GM19397 (cell line): ENCODE data around the gene TOM1L2.
A peak's percentile ranks its signal among the peaks of the same experiment; 100 is the strongest.
"Not testable (repeated sequence)": the region's sequence is repeated elsewhere in the genome, so short reads cannot be mapped to it uniquely, and the experiment has no call there.

ENCODE experiments used
- ATAC-seq: cut with Tn5 transposase; IDR thresholded peaks from one replicate; pipeline ENCODE4 v1.9.1; 2021; ENCODE audit warnings: mild to moderate bottlenecking, moderate library complexity; ENCODE audit not compliant: unreplicated experiment

Gene TOM1L2

DNA sequence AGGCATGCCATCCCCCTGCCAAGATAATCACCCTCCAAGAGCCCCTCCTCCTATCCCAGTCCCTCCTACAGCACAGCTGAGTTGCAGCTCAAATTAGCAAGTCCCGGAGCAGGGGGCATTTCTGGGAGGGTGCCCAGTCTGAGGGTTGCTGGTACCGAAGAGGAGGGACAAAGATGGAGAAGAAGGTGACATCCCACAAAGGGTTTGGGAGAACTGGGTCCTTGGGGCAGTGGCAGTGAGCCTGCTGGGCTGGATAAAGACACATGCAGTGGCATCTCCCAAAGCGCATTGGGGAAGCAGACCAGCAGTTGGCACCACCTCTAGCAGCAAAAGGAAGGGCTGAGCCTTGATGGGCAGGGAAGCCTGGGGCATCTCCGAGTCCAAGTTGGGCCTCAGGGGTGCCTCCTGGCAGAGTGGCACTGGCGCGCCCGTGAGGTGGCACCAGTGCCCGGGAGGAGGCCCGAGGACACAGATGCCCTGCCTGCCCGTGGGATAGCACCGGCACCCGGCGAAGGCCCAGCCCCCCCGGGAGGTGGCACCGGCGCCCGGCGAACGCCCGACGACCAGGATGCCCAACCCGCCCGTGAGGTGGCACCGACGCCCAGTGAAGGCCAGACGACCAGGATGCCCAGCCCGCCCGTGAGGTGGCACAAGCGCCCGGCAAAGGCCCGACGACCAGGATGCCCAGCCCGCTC lies 622 bp downstream of the TOM1L2 start:
- ATAC-seq = no peak

DNA sequence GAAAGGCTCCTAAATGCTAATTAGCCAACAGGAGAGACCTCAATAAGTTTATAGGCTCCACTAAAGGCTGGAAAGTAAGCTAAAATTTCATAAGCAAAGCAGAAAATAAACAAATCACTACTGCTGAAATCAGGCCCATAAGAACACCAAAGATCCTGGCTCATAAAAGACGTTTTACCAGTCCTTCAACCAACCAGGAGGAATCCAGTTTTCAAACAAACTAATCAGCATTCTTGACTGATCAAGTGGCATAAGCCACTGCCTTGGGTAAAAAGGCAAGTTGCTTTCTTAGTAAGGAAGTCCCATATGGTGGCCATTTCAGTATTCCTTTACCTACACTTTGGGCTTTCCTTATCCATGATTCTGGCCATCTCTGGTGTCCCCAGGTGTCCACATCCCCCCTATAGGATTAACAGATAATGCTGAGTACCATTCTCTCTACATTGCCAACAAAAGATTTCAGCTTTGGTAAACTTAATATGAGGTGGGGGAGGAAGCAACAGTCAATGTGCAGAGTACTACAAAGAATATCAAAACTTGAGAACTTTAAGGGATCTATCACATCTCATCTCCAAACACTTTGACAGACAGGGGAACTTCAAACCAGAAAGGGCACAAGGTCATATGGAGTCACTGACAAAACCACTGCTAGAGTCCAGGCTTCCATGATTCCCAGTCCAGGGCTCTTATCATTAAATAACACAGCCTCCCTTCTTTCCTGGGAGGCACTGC lies 1.3 kb downstream of the TOM1L2 start:
- no peak for ATAC-seq

DNA sequence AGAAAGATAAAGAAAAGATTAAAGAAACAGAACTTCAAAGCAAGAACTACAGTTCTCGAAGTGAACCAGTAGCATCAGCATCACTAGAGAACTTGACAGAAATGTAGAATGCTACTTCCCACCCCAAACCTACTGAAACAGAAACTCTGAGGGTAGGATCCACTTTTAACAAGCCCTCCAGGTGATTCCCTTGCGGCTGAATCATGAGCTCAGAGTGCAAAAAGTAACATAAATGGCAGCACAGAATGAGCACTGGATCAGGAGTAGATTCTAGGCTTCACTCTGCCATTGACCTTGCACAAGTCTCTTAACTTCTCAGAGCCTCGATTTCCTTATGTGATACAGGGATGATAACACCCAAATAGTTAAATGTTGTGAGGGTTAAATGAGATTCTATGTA lies 5.8 kb downstream of the TOM1L2 start:
- no peak for ATAC-seq

DNA sequence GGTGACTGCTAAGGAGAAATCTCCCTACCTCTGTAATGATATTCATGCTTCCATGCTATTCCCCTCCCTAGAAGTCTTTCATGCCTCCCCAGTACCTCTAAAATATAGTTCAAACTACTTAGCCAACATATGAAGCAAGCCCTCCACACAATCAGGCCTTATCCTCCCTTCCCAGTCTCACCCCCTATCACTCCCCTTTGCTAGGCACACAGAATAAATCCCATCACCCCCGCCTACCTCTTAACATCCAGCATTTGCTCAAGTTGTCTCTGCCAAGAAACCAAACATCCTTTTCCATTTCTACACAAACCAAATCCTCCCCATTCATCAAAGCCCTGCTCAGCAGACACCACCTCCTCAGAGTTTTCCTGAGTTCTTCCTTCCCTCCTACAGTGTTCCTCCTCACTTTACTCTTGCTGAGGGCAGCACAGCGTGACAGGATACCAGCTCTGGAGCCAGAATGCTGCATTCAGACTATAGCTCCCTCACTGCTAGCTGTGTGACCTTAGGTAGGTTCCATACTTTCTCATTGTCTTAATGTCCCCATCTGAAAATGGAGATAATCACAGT lies 7.0 kb downstream of the TOM1L2 start:
- ATAC-seq = no peak

DNA sequence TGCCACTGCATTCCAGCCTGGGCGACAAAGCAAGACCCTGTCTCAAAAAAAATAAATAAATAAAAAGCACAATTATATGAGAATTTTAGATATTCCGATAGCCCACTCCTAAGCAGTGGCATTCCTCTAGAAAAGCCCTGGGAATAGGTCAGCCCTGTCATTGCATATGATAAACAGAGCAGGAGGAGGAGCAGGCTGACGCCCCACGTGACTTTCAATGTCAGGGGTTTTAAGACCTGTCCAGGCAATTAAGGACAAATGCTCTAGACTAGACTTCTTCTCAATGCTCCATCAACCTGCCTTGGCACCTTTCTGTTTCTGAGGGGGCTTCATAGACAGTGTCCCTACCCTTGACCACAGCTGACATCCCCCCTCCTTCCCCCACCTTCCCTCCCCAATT lies 7.5 kb downstream of the TOM1L2 start:
- ATAC-seq = no peak

DNA sequence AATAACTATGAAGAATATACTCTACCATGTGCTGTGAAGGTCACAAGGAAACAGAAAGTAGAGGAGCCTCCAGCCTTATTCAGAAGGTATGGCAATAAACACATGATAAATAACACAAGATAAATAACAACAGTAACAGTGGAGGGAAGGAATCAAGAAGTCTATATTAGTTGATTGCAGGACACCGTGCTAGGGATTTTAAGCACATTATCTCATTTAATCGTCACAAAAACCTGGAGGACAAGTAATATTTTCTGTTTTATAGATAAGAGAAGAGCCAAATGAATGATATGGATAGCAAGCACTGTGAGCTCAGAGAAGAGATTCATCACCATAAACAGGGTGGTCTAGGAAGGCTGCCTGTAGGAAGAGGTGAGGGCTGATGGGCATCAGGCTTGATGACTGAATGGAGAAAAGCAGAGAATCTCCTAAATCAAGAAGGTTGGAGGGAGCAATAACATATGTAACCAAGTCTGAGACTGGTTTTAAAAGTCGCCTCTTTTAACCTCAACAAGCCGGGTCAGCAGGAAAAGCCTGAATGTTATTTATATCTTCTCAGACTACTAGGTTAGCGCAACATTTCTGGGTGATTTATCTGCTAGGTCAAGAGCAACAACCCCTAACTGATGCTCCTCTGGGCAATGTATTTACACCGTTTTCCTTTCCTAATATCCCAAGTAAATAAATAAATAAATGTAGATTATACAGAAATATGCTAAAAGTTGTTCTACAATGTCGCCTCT lies 8.3 kb downstream of the TOM1L2 start:
- no peak for ATAC-seq

DNA sequence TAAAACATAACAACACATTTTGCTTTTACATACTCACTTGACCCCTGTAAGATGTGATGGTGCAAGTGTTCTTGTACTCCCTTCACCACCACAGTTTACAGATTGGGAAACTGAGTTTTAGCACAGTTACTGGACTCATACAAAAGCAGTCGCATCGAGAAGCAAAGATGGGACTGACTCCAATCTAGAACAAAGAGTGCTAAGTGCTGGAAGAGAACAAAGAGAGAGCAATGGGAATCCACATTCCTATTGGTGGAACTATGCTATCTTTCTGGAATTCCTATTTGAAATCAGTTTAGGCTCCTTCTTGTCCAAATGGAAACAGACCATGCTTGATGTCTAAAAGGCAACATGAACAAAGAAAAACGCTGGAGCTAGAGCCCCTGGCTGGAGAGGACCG lies 9.1 kb downstream of the TOM1L2 start:
- ATAC-seq = no peak

DNA sequence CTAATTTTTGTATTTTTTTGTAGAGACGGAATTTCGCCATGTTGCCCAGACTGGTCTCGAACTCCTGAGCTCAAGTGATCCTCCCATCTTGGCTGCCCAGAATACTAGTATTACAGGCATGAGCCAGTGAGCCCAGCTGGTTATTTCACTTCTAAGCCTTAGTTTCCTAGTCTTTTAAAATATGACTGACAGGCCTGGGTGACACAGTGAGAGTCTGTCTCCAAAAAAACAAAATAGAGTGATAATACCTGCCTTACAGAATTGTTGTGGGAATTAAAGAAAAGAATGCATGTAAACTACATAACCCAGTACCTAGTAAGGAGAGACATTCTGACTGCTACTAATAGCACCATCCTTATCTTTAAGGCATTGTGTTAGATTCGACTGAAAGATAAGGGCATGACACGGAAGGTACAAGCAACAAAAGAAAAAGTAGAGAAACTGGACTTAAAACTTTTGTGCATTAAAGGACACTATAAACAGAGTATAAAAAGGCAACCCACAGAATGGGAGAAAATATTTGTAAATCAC lies 11.6 kb downstream of the TOM1L2 start:
- ATAC-seq = no peak

DNA sequence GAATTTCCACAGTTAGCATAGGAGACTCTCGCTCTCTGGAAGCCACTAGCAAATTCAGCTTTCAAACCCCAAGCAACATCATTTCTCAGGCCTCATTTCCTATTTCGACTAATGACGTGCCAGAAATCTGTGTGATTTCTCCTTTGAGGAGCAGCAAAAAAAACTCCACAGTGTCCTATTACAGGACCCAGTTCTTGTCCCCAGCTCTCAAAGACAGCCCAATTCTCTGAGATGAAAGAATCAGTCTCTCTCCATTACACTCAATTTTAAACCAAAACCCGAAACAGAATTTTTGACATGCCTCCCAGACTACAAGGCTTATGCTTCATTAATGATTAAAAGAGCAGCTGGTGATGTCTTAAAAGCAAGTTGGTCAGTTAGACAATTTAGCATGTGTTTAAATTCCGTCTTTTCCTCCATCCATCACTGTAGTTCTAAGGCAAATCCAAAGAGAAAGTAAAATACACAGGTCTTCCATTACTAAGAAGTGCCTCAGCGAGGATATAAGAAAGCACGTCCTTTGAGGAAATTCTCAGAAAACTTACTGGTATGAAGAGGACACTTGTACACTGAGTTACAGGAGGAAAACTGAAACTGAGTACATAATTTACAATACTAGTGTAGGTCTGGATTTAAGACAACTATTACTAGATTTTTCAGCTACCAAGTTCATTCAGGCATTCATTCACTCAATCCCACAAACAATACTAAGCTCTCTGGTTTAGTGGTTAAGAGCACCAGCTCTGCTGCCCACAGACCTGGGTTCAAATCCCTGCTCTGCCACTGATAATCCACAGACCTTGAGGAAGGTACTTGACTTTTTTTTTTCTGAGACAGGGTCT lies 12.5 kb downstream of the TOM1L2 start:
- peak; percentile 52 for ATAC-seq

GRCh38 chr17:17958982-17959381 lies 13.2 kb downstream of the TOM1L2 start:
- ATAC-seq = no peak

GRCh38 chr17:17957584-17957916 lies 14.7 kb downstream of the TOM1L2 start:
- ATAC-seq = no peak

GRCh38 chr17:17955790-17956341 lies 16.3 kb downstream of the TOM1L2 start:
- ATAC-seq = not testable (repeated sequence)

DNA sequence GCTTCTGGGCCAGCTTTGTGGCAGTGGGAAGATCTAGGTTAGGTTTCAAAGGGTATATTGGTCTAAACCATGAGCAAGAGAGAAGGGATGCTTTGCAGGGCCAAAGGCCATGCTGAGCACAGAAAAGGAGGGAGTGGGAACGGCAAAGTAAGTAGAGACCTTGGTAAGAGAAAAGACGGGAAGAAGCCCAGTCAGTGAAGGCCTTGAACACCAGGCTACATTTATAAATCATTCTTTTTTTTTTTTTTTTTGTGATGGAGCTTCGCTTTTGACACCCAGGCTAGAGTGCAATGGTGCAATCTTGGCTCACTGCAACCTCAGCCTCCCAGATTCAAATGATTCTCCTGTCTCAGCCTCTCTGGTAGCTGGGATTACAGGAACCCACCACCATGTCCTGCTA lies 18.1 kb downstream of the TOM1L2 start:
- no peak for ATAC-seq

- no peak for ATAC-seq
Observed at GRCh38 chr17:17952691-17953090, 19.5 kb downstream of the TOM1L2 start.

DNA sequence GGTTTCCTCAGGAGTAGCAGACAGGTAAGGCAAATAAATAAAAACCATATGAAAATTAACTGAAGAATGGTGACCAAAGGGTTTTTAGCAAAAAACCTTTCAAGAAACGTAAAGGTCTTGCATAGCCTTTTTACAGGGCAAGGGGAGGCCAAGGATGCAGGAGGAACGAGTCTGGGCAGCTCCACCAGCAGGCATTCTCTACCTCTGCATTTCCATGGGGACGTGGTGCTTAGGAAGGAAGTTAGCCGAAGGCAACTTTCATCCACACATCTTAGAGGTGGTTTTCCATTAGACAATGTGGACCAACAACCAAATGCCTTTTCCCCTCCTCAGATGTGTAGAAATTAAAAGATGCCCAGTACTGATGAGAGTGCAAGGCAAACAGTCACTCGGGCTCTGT lies 20.7 kb downstream of the TOM1L2 start:
- ATAC-seq = no peak

GRCh38 chr17:17950806-17951205 lies 21.4 kb downstream of the TOM1L2 start:
- no peak for ATAC-seq

- ATAC-seq = no peak
Observed at GRCh38 chr17:17950347-17950746, 21.9 kb downstream of the TOM1L2 start.

- no peak for ATAC-seq
Observed at GRCh38 chr17:17947966-17948365, 24.2 kb downstream of the TOM1L2 start.

DNA sequence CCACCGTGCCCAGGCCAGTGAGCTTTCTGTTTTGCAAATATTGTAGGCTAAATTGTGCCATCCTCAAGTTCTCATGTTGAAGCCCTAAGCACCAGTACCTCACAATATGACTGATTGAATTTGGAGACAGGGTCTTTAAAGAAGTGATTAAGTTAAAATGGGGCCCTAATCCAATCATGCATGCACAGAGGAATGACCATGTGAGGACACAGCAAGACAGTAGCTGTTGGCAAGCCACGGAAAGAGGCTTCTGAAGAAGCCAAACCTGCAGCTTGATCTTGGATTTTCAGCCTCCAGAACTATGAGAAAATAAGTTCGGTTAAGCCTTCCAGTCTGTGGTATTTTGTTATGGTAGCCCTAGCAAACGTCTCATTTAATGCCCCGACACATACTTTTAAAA lies 24.9 kb downstream of the TOM1L2 start:
- ATAC-seq = no peak

- no peak for ATAC-seq
Observed at GRCh38 chr17:17946093-17946492, 26.1 kb downstream of the TOM1L2 start.
